ENCODE measurements around the gene CDCA8. TPM values are rescaled to one million over a fixed set of nuclear protein-coding genes. Genes with fewer than 3 reads are reported as not detected.

Gene CDCA8
- total RNA-seq: 5.2 and 9.2 TPM in 2 replicates

GRCh38 chr1:37692078-37692833 lies at the start of gene CDCA8:
Gene CDCA8, plus strand, starts transcription at chr1:37692516. Its CDS starts 175 bp downstream, at chr1:37692691.

Other genes with a start within 250 kb of the CDCA8 start
- 1.8 and 13.6 TPM in 2 replicates for gene ZC3H12A, start 217.9 kb upstream of the CDCA8 start, total RNA-seq
- gene MEAF6, start 177.8 kb upstream of the CDCA8 start, total RNA-seq: 35.6 and 36.8 TPM in 2 replicates
- 6.2 and 6.7 TPM in 2 replicates for gene SNIP1, start 138.2 kb upstream of the CDCA8 start, total RNA-seq
- gene DNALI1, start 135.6 kb upstream of the CDCA8 start, total RNA-seq: 3.1 and 4.0 TPM in 2 replicates
- 27.3 and 32.6 TPM in 2 replicates for gene GNL2, start 96.6 kb upstream of the CDCA8 start, total RNA-seq
- gene RSPO1, start 57.6 kb upstream of the CDCA8 start, total RNA-seq: 0.16 TPM in 1 of 2 replicates, not detected in the other
- gene EPHA10, start 72.6 kb downstream of the CDCA8 start, total RNA-seq: not detected in 2 replicates
- 0.54 TPM in 1 of 2 replicates, not detected in the other for gene MANEAL, start 101.3 kb downstream of the CDCA8 start, total RNA-seq
- 90.1 and 95.9 TPM in 2 replicates for gene C1orf122, start 115.3 kb downstream of the CDCA8 start, total RNA-seq
- gene YRDC, start 115.7 kb downstream of the CDCA8 start, total RNA-seq: 14.6 and 16.1 TPM in 2 replicates
- gene MTF1, start 167.1 kb downstream of the CDCA8 start, total RNA-seq: 2.3 and 3.6 TPM in 2 replicates

Data from cardiac atrium fibroblast (primary cell).